BE2C (cell line): ENCODE data around the gene RANGAP1.

Experiments used
- DNase-seq: peaks from one replicate; pipeline ENCODE4 v3.0.0-alpha.2; 2020
- H3K27me3 ChIP-seq: fragments of 250-450 bp; sonication (Bioruptor Pico); 2 replicates; pipeline ENCODE4 v1.5.1; 2020; ENCODE audit warnings: mild to moderate bottlenecking
- H3K36me3 ChIP-seq: fragments of 250-450 bp; sonication (Bioruptor Pico); 2 replicates; pipeline ENCODE4 v1.5.1; 2020; ENCODE audit warnings: mild to moderate bottlenecking
- H3K4me1 ChIP-seq: fragments of 250-450 bp; sonication (Bioruptor Pico); 2 replicates; pipeline ENCODE4 v1.5.1; 2020
- H3K4me3 ChIP-seq: 2 replicates; pipeline ENCODE4 v1.5.1; 2011; ENCODE audit warnings: low read depth, low read length
- H3K9me3 ChIP-seq: fragments of 250-450 bp; sonication (Bioruptor Pico); 2 replicates; pipeline ENCODE4 v1.5.1; 2020
- CTCF ChIP-seq: IDR thresholded peaks from 2 replicates; pipeline ENCODE4 v1.5.1; 2012; ENCODE audit warnings: mild to moderate bottlenecking, low read depth, low read length

RANGAP1 gene

GRCh38 chr22:41284465-41284864, 1.5 kb downstream of the RANGAP1 start:
- H3K27me3 ChIP-seq: no peaks in the 10 kb centered on the region
- peaks cover 53% of the 10 kb centered on the region for H3K36me3 ChIP-seq
- TF ChIP-seq CTCF: no peak
- H3K4me3 ChIP-seq: peak overlapping the region; percentile 98
- H3K9me3 ChIP-seq: no peaks in the 10 kb centered on the region
- no peak for DNase-seq
- H3K4me1 ChIP-seq: peaks cover 3% of the 10 kb centered on the region

- Histone ChIP-seq H3K36me3 (peaks cover 87% of the 10 kb centered on the region), H3K4me3 (no peak overlapping the region), H3K4me1 (no peaks in the 10 kb centered on the region), H3K27me3 (no peaks in the 10 kb centered on the region), H3K9me3 (no peaks in the 10 kb centered on the region)
- DNase-seq: no peak
- no peak for TF ChIP-seq CTCF
These were observed 5.1 kb downstream of the RANGAP1 start for GRCh38 chr22:41280854-41281253.

GRCh38 chr22:41280065-41280464, 5.9 kb downstream of the RANGAP1 start:
- no peak for TF ChIP-seq CTCF
- Histone ChIP-seq H3K9me3 (no peaks in the 10 kb centered on the region), H3K4me3 (no peak overlapping the region), H3K4me1 (no peaks in the 10 kb centered on the region), H3K36me3 (peaks cover 94% of the 10 kb centered on the region), H3K27me3 (no peaks in the 10 kb centered on the region)
- DNase-seq: no peak

GRCh38 chr22:41274856-41275255, 11.1 kb downstream of the RANGAP1 start:
- TF ChIP-seq CTCF: no peak
- H3K36me3 ChIP-seq: peaks cover 93% of the 10 kb centered on the region

GRCh38 chr22:41273128-41273527, 12.9 kb downstream of the RANGAP1 start:
- H3K36me3 ChIP-seq: peaks cover 91% of the 10 kb centered on the region
- H3K4me3 ChIP-seq: no peak overlapping the region
- H3K9me3 ChIP-seq: no peaks in the 10 kb centered on the region
- no peaks in the 10 kb centered on the region for H3K4me1 ChIP-seq
- H3K27me3 ChIP-seq: no peaks in the 10 kb centered on the region
- no peak for DNase-seq
- TF ChIP-seq CTCF: no peak

More at GRCh38 chr22:41274856-41275255, 11.1 kb downstream of the RANGAP1 start:
- Histone ChIP-seq H3K27me3 (no peaks in the 10 kb centered on the region), H3K4me3 (no peak overlapping the region), H3K9me3 (no peaks in the 10 kb centered on the region), H3K4me1 (no peaks in the 10 kb centered on the region)
- no peak for DNase-seq

GRCh38 chr22:41271787-41272186, 14.2 kb downstream of the RANGAP1 start:
- Histone ChIP-seq H3K4me1 (no peaks in the 10 kb centered on the region), H3K27me3 (no peaks in the 10 kb centered on the region), H3K36me3 (peaks cover 94% of the 10 kb centered on the region), H3K9me3 (no peaks in the 10 kb centered on the region), H3K4me3 (no peak overlapping the region)
- TF ChIP-seq CTCF: no peak
- no peak for DNase-seq
